GM18498 (cell line): ENCODE results near the gene LZTR1.
A peak's percentile ranks its signal among the peaks of the same experiment; 100 is the strongest.

Experiments
- ATAC-seq: cut with Tn5 transposase; IDR thresholded peaks from one replicate; pipeline ENCODE4 v1.9.1; 2021; ENCODE audit warnings: mild to moderate bottlenecking, moderate library complexity; ENCODE audit not compliant: unreplicated experiment

The LZTR1 gene

DNA sequence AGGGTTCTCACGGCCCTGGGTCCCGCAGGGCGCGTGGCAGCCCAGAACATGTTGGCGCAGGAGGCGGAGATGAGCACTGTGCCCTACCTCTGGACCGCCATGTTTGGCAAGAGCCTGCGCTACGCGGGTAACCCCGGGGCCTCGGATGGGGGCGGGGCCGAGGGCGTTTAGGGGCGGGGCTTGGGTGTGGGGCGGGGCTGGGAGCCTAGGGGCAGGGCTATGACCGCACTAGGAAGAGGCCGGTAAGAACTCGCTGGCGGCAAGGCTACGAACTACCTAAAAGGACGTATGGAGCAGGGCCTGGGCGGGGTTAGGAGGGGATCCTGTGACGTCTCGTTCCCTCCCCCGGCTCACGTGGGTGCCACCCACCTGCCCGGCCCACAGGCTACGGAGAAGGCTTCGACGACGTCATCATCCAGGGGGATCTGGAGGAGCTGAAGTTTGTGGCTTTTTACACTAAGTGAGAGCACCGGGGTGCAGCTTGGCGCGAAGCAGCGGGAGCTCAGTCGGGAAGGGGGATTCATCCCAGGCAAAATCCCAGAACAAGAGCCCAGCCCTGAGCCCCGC is 2.8 kb upstream of the LZTR1 start:
- ATAC-seq: no peak

DNA sequence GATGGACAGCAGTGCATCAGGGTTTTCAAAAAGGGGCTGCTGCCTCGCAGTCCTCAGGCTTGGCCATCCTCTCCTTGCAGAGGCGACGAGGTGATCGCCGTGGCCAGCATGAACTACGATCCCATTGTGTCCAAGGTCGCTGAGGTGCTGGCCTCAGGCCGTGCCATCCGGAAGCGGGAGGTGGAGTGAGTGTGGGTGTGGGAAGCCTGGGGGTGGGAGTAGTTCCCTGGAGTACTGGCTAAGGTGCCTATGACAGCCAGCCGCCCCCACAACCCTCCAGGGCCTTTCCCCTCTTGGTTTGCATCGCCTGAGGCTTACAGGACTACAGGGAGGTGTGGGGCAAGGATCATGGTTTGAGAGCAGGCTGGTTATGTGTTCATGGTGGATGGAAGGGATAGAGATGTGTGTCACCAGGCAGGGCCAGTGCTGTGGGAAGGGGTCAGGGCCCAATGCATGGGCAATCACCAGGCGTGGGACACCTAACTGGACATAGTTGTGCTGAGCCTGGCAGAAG is 2.1 kb upstream of the LZTR1 start:
- ATAC-seq: no peak

DNA sequence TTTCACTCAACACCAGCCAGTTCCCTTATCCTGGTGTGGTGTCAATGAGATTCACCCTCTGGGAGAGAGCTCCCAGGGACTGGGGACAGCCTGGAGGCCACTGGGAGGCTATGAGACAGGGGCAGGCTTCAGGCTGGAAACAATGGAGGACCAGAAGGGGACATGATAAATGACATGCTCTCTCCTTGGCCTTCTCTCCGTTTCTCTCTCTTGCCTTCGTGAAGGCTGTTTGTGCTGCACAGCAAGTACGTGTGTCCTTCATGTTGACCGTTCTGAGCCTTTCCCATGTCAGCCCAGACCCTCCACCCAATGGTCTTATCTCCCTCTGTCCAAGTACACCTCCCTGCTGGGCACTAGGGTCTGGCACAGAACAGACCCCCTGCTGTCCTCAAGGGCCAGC is 1.6 kb upstream of the LZTR1 start:
- ATAC-seq: no peak

DNA sequence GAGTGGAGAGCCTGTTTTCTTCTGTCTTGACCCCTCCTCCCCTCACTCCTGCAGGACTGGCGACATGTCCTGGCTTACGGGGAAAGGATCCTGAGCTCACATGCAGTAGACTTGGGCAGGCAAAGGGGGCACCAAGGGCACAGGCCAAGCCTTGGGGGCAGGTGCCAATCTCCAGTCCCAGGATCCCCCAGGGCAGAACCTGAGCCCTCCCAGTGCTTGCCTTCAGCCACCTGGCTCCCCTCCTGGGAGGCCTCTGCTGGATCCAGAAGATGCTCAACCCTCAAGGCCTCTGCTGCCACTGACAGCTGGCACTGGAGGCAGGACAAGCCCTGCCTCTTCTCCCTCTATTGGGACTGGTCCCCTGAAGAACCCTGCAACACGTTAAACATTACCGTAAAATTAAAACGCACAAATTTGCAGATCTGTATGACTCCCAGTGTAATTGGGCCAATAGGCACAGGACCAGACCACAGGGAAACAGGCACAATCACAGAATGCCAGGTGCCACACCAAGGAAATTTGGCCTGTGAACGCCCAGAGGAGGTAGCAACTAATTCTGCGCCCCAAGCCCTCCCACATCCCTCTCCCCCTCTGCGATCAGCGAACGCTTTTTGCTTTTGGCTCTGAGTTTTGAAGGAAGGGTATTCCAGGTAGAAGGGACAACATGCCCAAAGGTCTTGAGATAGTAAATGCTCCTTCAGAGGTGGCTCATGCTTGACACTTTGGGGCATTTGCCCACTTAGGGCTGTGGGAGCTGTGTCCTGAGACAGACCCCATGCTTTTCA is 967 bp upstream of the LZTR1 start:
- no peak for ATAC-seq

DNA sequence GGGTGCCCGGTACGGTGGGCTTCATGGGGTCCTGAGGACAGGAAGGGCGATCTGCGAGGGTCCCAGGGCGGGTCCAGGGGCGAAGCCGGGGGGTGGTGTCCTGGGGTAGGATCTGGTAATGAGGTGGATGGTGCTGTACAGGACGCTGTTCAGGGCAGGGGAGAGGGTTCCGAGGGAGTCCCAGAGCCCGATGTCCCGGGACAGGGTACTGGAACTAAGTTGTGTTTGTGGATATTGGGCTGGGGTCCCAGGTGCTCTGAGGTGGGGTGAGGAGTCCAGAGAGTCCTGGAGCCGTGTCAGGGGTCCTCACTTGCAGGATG is 426 bp downstream of the LZTR1 start:
- peak; percentile 12 for ATAC-seq

DNA sequence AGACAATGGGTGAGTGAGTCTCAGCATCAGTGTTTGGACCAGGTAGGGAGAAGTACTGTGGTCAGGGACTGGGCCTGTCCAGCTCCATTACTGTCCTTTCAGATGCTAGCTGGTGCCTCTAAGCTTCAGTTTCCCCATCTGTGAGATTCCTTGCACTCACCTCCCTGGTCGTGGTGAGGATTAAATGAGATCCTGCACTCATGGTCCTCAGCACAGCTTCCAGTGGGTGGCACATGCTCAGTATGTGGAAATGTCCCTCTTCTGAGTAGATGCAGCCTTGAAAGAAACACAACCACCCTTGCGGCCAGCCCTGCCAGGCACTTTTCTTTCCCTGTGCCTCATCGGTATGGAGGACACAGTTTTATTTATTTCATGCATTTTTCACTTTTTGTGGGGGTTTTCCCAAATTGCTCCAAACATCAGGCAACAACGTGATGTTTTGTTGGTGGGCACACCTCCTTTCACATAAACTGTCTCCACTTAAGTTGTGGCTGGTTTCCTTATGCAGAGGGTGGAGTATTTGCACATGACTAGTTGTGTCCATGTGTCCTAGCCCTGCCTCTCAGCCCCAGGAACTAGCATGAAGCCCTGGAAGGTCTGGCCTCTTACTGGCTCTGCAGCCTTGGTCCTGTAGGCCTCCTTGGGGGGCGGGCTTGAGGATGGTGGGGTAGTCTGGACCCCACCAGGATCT is 1.1 kb downstream of the LZTR1 start:
- ATAC-seq: no peak

DNA sequence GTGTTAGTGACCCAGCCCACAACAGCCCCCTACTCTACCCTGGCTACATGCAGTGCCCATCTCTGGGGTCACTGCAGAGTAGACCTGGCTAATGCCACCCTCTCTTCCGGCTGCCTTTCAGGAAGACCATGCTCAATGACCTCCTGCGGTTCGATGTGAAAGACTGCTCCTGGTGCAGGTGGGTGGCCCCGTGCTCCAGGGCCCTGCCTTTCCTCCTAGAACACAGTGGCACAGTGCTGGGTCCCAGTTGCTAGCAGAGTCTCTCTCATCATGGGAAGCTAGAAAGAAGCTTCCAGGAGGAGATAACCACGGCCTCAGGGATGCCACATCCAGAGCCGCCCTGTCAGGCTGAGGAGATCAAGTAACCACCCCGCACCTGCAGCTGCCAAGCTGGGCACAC is 3.6 kb downstream of the LZTR1 start:
- no peak for ATAC-seq

DNA sequence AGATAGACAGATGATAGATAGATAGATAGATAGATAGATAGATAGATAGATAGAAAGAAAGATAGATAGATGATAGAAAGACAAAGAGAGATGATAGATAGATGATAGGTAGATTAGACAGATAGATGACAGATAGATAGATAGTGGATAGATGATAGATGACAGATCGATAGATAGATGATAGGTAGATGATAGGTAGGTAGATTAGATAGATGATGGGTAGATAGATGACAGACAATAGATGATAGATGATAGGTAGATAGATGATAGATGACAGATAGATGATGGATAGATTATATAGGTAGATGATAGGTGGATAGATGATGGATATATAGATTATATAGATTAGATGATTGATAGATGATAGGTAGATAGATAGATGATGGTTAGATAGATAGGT is 4.3 kb downstream of the LZTR1 start:
- ATAC-seq: no peak

DNA sequence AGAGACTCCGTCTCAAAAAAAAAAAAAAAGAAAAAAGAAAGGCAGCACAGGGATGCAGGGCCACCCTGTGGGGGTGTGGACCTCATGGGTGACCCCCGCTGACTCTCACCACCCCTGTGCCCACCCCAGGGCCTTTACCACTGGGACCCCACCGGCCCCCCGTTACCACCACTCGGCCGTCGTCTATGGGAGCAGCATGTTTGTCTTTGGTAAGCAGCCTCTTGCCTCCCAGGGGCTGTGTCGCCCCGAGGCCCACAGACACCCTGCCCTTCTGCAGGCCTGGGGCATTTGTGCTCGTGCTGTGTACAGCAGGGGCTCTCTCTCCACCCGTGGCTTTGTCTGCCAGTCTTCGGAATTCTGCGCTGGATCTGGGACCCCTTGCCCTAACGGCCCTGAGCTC is 5.3 kb downstream of the LZTR1 start:
- no peak for ATAC-seq

DNA sequence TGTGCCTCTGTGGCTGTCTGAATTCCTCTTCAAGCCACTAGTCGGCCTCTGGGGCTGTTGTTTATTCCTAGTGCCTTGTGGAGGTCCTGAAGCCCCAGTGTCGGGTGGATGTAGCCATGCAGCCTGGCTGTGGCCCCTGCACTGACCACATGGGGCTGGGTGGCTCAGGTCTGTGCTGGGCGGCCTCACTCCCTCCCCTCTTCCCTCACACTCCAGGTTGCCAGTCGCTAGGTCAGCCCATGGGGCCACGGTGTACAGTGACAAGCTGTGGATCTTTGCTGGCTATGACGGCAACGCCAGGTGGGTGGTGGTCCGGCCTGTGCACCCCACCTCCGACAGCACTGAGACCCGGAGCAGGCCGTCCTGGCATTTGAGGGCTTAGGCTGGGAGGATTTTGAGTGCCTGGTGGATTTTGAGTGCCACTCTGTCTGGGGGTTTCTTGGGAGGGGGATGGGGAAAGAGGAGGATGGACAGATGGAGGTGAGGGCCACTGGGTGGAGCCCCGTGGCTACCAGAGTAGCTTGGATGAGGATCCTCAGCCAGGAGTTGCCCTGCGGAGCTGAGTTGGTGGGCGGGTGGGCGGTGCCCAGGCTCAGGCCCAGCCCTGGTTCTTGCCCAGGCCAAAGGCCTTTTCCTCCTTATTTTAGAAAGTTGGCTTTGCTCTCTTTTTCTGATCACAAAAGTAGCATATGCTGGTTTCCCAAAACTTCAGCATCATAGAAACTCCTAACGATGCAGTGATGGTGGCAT is 6.7 kb downstream of the LZTR1 start:
- ATAC-seq: no peak

DNA sequence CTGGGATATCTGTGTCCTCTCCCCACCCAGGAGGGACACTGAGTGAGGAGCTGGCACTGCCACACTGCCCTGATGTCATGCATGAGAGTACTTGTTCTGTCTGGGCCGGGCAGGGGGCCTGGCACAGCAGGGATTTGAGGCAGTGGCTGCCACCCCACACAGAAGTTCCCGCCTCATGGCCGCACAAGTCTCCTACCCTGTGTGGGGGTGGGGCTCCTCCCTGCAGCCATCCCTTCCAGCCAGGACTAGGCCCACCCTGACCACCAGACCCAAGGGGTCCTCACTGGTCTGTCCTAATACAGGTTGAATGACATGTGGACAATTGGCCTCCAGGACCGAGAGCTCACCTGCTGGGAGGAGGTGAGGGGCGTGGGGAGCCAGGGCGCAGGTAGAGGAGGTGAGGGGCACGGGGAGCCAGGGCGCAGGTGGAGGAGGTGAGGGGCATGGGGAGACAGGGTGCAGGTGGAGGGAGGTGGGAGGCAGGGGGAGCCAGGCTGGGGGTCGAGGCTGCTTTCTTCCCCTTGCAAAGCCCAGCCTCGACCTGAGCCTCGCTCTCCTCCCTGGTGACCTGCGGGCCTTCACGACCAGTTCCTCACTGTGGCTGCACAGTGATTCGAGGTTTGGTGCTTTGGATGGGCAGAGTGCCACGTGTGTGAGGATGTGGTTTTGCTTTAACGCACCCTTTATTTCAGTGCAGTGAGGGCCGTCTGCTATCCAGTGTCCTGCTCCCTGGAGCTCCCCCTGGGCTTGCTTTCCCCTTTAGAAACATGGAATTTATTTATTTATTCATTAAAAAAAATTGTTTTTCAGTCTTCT is 7.4 kb downstream of the LZTR1 start:
- ATAC-seq: no peak

DNA sequence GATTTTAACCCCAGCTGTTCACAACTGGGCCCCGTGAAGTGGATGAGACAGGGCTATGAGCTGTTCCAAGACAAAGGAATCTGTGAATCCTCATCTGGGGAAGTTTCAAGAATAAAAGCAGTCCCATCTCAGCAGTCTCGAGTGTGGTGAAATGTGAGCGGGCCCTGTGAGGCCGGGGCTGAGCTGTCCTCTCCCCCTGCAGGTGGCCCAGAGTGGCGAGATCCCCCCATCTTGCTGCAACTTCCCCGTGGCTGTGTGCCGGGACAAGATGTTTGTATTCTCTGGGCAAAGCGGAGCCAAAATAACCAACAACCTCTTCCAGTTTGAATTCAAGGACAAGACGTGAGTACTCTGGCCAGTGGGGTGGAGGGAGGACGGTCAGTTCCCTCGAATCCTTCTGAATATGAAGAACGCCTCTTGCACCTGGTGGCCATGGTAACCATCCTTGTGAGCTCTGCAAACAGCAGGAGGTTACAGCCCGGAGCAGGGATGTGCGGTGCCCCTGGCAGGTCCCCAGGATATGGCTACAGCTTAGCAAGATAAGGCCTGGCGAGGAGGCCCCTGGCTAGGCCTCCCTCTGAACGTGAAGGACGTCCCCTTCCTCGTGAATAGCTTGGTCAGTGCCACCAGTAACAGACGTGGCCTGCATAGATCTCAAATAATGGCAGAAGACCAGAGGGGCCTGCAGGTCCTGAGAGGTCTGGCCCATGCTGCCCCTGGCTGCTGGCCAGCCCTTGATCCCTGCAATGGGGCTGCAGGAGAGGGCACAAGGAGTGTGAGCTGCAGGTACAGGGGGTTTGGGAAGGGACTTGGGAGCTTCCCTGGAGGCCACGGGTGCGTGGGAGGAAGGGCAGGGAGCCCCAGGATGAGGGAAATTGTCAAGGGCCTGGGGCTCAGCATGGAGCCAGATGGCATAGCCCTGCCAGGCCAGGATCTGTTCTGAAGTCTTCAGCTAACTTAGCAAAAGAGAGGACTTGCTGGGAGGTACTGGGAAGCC is 8.4 kb downstream of the LZTR1 start:
- ATAC-seq: no peak

DNA sequence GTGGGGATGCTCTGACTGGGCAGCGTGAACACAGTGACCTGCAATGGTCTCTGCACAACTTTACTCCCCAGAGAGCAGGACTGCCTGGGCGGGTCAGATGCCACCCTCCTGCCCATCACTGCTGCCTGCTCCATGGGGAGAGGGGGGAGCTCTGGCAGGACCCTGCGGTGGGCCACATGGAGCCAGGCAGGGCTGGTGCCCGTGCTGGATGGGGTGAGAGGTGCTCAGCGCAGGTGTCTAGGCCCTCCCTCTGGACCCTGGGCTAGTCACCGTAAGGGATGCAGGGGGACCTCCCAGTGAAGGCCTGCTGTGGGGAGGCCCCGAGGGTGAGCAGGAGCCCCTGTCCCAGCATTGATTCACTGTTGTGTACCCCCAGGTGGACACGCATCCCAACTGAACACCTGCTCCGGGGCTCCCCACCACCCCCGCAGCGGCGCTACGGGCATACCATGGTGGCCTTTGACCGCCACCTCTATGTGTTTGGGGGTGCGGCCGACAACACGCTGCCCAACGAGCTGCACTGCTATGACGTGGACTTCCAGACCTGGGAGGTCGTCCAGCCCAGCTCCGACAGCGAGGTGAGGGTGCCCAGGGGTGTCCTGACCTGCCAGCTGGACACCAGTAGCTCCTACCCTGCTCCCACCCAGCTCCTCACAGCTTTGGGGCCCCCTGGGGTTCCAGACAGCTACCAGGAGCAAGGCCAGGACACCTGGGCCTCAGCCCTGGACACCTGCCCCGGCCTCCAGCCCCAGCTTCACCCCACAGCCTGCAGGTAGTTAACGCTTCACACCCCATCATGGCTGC is 9.4 kb downstream of the LZTR1 start:
- ATAC-seq: no peak

DNA sequence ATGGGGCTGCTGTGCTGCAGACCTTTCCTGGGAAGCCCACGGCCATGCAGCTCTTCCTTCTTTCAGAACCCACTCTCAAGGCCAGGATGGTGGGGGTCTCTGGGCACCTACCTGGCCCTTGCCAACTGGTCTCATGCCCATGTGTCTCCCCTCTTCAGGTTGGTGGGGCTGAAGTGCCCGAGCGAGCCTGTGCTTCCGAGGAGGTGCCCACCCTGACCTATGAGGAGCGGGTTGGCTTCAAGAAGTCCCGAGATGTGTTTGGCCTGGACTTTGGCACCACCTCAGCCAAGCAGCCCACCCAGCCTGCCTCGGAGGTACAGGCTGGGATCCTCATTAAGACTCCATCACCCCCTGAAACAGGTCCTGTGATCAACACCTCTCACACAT is 10.0 kb downstream of the LZTR1 start:
- no peak for ATAC-seq

DNA sequence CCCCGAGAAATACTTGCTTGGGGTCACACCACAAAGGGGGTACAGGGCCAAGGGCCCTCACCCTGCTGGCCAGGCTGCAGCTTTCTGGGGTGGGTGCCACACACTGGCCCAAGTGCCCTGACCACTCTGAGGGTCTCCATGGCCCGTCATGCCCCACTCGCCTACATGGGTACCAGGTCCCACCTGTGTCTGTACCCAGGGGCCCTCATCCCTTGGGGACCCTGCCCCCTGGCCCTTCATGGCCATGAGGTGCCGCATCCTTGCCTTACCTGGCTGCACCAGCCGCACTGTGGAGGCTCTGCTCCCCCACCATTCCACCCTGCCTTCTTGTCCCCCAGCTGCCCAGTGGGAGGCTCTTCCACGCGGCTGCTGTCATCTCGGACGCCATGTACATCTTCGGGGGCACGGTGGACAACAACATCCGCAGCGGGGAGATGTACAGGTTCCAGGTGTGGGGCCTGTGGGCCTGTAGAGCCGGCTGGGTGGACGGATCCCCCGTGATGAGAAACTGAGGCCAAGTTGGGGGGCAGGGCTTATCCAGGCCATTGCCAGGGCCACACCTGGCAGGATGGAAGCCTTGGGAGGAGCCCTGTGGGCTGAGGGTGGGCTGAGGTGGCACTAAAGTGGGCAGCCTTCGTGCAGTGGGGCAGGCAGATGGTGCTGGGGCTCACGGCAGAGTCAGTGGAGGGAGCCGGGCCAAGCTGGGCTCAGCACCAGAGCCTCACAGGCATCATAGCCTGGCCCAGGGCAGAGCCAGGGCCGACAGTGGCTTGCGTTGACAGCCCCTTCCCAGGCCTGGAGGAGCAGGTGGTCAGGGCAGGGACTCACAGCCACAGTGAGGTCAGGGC is 10.6 kb downstream of the LZTR1 start:
- no peak for ATAC-seq

DNA sequence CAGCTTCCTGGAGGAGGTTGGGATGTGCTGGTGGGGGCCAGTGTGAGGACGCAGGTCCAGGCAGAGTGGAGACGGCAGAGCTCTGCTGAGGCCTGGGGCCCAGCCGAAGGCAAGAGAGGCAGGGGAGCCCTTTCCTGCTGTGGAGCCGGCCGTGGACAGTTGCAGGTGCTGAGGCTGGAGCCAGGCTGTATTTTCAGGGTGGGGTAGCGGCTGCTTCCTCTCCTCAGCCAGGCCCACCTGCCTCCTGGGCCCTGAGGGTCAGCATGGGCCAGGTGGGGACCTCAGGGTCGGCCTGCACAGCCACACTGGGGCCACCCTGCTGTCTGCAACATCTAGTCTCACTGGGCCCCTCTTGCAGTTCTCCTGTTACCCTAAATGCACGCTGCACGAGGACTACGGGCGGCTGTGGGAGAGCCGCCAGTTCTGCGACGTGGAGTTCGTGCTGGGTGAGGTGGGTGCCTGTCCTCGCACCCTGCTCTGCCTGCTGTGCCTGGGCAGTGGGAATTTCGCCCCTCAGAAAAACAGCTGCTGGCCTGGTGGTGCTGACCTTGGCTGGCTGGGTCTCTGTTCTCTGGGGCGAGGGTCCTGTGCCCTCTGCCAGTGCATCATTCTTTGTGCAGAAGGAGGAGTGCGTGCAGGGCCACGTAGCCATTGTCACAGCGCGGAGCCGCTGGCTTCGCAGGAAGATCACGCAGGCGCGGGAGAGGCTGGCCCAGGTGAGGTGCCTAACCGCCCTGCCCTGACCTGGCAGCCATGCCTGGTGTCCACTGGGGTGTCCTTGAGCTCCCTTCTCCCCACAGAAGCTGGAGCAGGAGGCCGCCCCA is 11.4 kb downstream of the LZTR1 start:
- ATAC-seq: no peak
